K562 (cell line): ENCODE results near the gene DKC1. TPM values are rescaled to one million over a fixed set of nuclear protein-coding genes. Genes with fewer than 3 reads are reported as not detected.

ENCODE experiments used
- ATAC-seq: fragments of 200-7000 bp; cut with Tn5 transposase; 3 replicates; pipeline ENCODE4 v1.9.1; 2020; ENCODE audit warnings: moderate library complexity
- BruUV-seq: library from RNA; stranded (reverse); fragments of 400-500 nt; replicated peaks from 2 replicates; lab custom pipeline; 2021; lab: Mats Ljungman, UMichigan
- CTCF ChIA-PET: fragments of 300-600 bp; formaldehyde crosslinking; extraction: SDS; loops from one replicate; lab custom pipeline; 2021; ENCODE audit warnings: low intra/inter-chr PET ratio; lab: Yijun Ruan, JAX
- POLR2A ChIA-PET: fragments of 300-600, 350-650 bp; sonication (Branson Sonifier 250); formaldehyde crosslinking; extraction: SDS; loops from one replicate; lab custom pipeline; 2021; ENCODE audit warnings: antibody characterized with exemption, inconsistent platforms; lab: Yijun Ruan, JAX
- DNase-seq, 4 experiments: peaks; one replicate each; pipeline versions ENCODE4 v3.0.0 to v3.0.0-alpha.2; 2011 to 2018; ENCODE audit warnings: low spot score in 3 of 4, mixed read lengths in 3 of 4; ENCODE audit errors: extremely low read depth in 1 of 4
- FAIRE-seq: peaks from 2 replicates; lab custom pipeline; 2011; peaks lifted over from hg19 to GRCh38; lab: Jason Lieb, UNC
- H2AFZ ChIP-seq: 2 replicates; pipeline ENCODE4 v1.6.0; 2011; ENCODE audit warnings: low read depth, low read length, control low read depth, inconsistent platforms
- H3K27ac ChIP-seq: fragments of 200-600 bp; 3 replicates; pipeline ENCODE4 v1.8.0; 2011; ENCODE audit warnings: low read depth, mild to moderate bottlenecking, control low read depth, inconsistent platforms, low read length, moderate library complexity, mixed read lengths; ENCODE audit errors: extremely low read depth
- H3K27me3 ChIP-seq, 2 experiments: fragments of 300-600 bp in 1 of 2; 2 replicates in 1 of 2; 3 replicates in 1 of 2; pipeline versions ENCODE4 v1.6.0 to v1.8.0; 2011; ENCODE audit warnings: inconsistent platforms in 2 of 2, low read length in 2 of 2, mild to moderate bottlenecking in 1 of 2, mixed read lengths in 1 of 2, moderate library complexity in 1 of 2; ENCODE audit not compliant: control insufficient read depth in 2 of 2, insufficient read depth in 2 of 2
- H3K36me3 ChIP-seq: fragments of 300-600 bp; 3 replicates; pipeline ENCODE4 v1.8.0; 2011; ENCODE audit warnings: mild to moderate bottlenecking, low read length, inconsistent platforms; ENCODE audit not compliant: control insufficient read depth, insufficient read depth
- H3K4me1 ChIP-seq, 2 experiments: fragments of 200-600 bp in 1 of 2; replicated peaks in 1 of 2; 2 replicates in 1 of 2; 3 replicates in 1 of 2; pipeline versions ENCODE4 v1.5.1 to v1.8.0; 2011; ENCODE audit warnings: inconsistent platforms in 2 of 2, low read length in 2 of 2, mild to moderate bottlenecking in 1 of 2, mixed read lengths in 1 of 2, moderate library complexity in 1 of 2; ENCODE audit not compliant: control insufficient read depth in 2 of 2, insufficient read depth in 2 of 2
- H3K4me2 ChIP-seq: 2 replicates; pipeline ENCODE4 v1.6.1; 2011; ENCODE audit warnings: low read length, control low read depth, inconsistent platforms, mixed read lengths; ENCODE audit not compliant: insufficient read depth
- H3K4me3 ChIP-seq: fragments of 200-600 bp; sonication (generic), shearing (Covaris generic); 2 replicates; pipeline ENCODE4 v1.5.1; 2016; ENCODE audit warnings: control low read depth, inconsistent platforms
- H3K79me2 ChIP-seq: fragments of 200-600 bp; 3 replicates; pipeline ENCODE4 v1.8.0; 2011; ENCODE audit warnings: low read length, inconsistent platforms; ENCODE audit not compliant: control insufficient read depth, insufficient read depth
- H3K9ac ChIP-seq, 2 experiments: 2 replicates each; pipeline versions ENCODE4 v1.6.0 to v1.6.1; 2011; ENCODE audit warnings: low read depth in 2 of 2, low read length in 2 of 2, control low read depth in 1 of 2, inconsistent platforms in 1 of 2, mild to moderate bottlenecking in 1 of 2, mixed read lengths in 1 of 2; ENCODE audit not compliant: insufficient read depth in 1 of 2
- H3K9me1 ChIP-seq: one replicate; pipeline ENCODE4 v1.6.0; 2011; ENCODE audit warnings: inconsistent platforms, mild to moderate bottlenecking, low read length, moderate library complexity; ENCODE audit not compliant: control insufficient read depth, insufficient read depth
- H3K9me3 ChIP-seq: replicated peaks from 2 replicates; pipeline ENCODE4 v1.5.1; 2011; ENCODE audit warnings: low read depth, low read length, inconsistent platforms; ENCODE audit not compliant: control insufficient read depth, insufficient read depth
- H4K20me1 ChIP-seq: replicated peaks from 2 replicates; pipeline ENCODE4 v1.6.1; 2011; ENCODE audit warnings: low read length, inconsistent platforms, mixed read lengths; ENCODE audit not compliant: control insufficient read depth, insufficient read depth
- CBX3 ChIP-seq, 2 experiments: IDR thresholded peaks; 1 replicate in 1 of 2; 2 replicates in 1 of 2; pipeline ENCODE4 v1.6.1; 2012; ENCODE audit warnings: inconsistent platforms in 2 of 2, low read length in 2 of 2, borderline replicate concordance in 1 of 2, control low read depth in 1 of 2
- POLR2G ChIP-seq: fragments of 200-400 bp; formaldehyde crosslinking; IDR thresholded peaks from 2 replicates; pipeline ENCODE4 v1.6.1; 2017; ENCODE audit warnings: low read depth, mild to moderate bottlenecking, antibody characterized with exemption, low read length, moderate library complexity
- TAF7 ChIP-seq: fragments of 450-650 bp; IDR thresholded peaks from 2 replicates; pipeline ENCODE4 v1.6.1; 2016; ENCODE audit warnings: missing genetic modification characterization, missing compliant biosample characterization
- TAF9B ChIP-seq: fragments of 450-650 bp; IDR thresholded peaks from 2 replicates; pipeline ENCODE4 v1.6.1; 2018; ENCODE audit warnings: mild to moderate bottlenecking; ENCODE audit not compliant: partially characterized antibody
- ZC3H4 ChIP-seq: sonication (generic); formaldehyde crosslinking; IDR thresholded peaks from 2 replicates; pipeline ENCODE4 v1.9.0; 2021; ENCODE audit warnings: missing genetic modification reagents, borderline replicate concordance
- ZSCAN32 ChIP-seq: fragments of 450-650 bp; formaldehyde crosslinking; IDR thresholded peaks from 2 replicates; pipeline ENCODE4 v1.4.0; 2020; ENCODE audit warnings: mild to moderate bottlenecking, moderate library complexity
- WGBS: fragments of 100-300 bp; shearing (Covaris generic); methylation state at CpG from one replicate; pipeline ENCODE4 v1.1.6; 2016; ENCODE audit warnings: low coverage, mixed read lengths; ENCODE audit not compliant: insufficient coverage; ENCODE audit errors: missing lambda C conversion rate; 5-methylcytosine and 5-hydroxymethylcytosine counted together
- in situ Hi-C: fragments of 300-500 bp; cut with MboI; formaldehyde crosslinking; loops from 4 replicates; pipeline ENCODE4 v1.15.0; 2018; ENCODE audit warnings: inconsistent platforms, mixed read lengths
- intact Hi-C: fragments of 100-400 bp; cut with micrococcal nuclease; formaldehyde crosslinking; loops from 2 replicates; pipeline ENCODE4 v1.14.2; 2022
- polyA plus RNA-seq, 8 experiments: library from polyadenylated mRNA; depleted of rRNA in 4 of 8; stranded (reverse) in 5 of 8; unstranded in 3 of 8; fragments of >200 nt; fragmentation: Nextera tagmentation in 2 of 8; fragmentation: Illumina TruSeq in 1 of 8; extraction: Ambion mirVana in 2 of 8; extraction: Trizol in 1 of 8; gene quantifications; 2 replicates each; pipeline versions ENCODE4 v1.2.1 to v1.2.3, GENCODE V29; 2011 to 2014; ENCODE audit warnings: inconsistent platforms in 1 of 8, missing spikeins in 1 of 8
- total RNA-seq, 7 experiments: library from RNA; depleted of rRNA in 6 of 7; stranded (reverse); fragments of >200 nt in 6 of 7; fragmentation: Illumina TruSeq in 2 of 7; extraction: Trizol in 2 of 7; gene quantifications; 2 replicates each; pipeline versions ENCODE4 v1.2.1 to v1.2.3, GENCODE V29; 2011 to 2021; ENCODE audit warnings: low replicate concordance in 1 of 7
- TF ChIP-seq, protein P1 (sequence below), 2 experiments: IDR thresholded peaks; 2 replicates each; pipeline ENCODE4 v1.6.1; 2011; ENCODE audit warnings: borderline replicate concordance in 1 of 2, control low read depth in 1 of 2, low read depth in 1 of 2, low read length in 1 of 2, mild to moderate bottlenecking in 1 of 2, mixed read lengths in 1 of 2, moderate library complexity in 1 of 2; ENCODE audit not compliant: insufficient read depth in 1 of 2, insufficient read length in 1 of 2, poor library complexity in 1 of 2, severe bottlenecking in 1 of 2; ENCODE audit errors: extremely low read depth in 1 of 2
- TF ChIP-seq, protein P2 (sequence below): sonication (generic); formaldehyde crosslinking; IDR thresholded peaks from 2 replicates; pipeline ENCODE4 v1.4.0; 2020; ENCODE audit warnings: mild to moderate bottlenecking, missing genetic modification reagents
- TF ChIP-seq, protein P3 (sequence below): sonication (generic); formaldehyde crosslinking; IDR thresholded peaks from 2 replicates; pipeline ENCODE4 v1.8.1; 2022; ENCODE audit warnings: missing genetic modification reagents
- TF ChIP-seq, protein P4 (sequence below): fragments of 150-350 bp; conservative IDR thresholded peaks from 2 replicates; pipeline ENCODE4 v1.6.1; 2014; ENCODE audit warnings: low read length

The DKC1 gene
- total and polyA plus RNA-seq, 9 of the 15 experiments (the other 6 are each of a cell fraction or from before 2014, with no cell fraction given), result 205 to 313 (median 219) TPM

DNA sequence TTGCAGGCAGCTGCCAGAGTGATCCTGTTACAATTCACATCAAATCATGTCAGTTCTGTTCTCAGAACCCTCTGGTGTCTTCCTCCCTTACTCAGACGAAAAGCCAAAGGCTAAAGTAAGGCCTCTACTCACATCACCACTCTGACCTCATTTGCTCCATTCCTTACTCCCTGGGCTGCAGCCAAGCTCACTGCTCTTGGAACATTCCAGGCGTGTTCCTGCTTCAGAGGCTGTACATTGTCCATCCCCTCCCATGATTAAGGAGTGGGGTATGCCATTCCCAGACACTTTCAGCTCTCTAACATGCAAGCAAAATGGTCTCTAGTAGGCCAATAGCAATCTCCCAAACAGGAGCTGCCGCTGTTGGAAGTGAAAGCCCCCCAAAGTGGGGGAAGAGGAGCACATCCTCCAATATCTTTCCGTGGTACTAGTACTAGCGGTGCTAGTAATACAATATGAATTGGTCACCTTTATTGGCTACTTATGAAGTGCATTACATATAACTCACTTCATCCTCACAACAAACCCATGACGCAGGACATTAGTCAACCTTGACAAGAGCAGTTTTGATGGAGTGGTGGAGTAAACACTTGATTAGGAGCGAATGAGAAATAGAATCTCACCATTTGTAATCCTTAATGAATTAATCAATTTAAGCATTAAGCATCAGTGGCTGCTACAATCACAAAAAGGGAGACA lies 26.8 kb upstream of the DKC1 start:
- intact Hi-C loops (no loop called here), in situ Hi-C loops (loop anchor here (25.0 kb wide), 1 partner anchor 149 kb away; the partner anchor contains the start of gene CTAG1A)
- TF ChIP-seq, protein P1, sequence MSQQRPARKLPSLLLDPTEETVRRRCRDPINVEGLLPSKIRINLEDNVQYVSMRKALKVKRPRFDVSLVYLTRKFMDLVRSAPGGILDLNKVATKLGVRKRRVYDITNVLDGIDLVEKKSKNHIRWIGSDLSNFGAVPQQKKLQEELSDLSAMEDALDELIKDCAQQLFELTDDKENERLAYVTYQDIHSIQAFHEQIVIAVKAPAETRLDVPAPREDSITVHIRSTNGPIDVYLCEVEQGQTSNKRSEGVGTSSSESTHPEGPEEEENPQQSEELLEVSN (IDR thresholded peaks at IDR 0.05; ENCODE audit: borderline replicate concordance in 1 of 2, extremely low read depth in 1 of 2, insufficient read depth in 1 of 2, insufficient read length in 1 of 2, low read depth in 1 of 2, low read length in 1 of 2, poor library complexity in 1 of 2, severe bottlenecking in 1 of 2), result no peak
- TF ChIP-seq TAF7 (tag), result no peak
- TF ChIP-seq ZC3H4 (CRISPR knock-in tag), result no peak
- no peak for TF ChIP-seq CBX3 (IDR thresholded peaks at IDR 0.05; ENCODE audit: borderline replicate concordance in 1 of 2, low read length in 2 of 2)
- TF ChIP-seq ZSCAN32 (CRISPR knock-in tag), result no peak
- TF ChIP-seq POLR2G, result no peak
- TF ChIP-seq, protein P2, sequence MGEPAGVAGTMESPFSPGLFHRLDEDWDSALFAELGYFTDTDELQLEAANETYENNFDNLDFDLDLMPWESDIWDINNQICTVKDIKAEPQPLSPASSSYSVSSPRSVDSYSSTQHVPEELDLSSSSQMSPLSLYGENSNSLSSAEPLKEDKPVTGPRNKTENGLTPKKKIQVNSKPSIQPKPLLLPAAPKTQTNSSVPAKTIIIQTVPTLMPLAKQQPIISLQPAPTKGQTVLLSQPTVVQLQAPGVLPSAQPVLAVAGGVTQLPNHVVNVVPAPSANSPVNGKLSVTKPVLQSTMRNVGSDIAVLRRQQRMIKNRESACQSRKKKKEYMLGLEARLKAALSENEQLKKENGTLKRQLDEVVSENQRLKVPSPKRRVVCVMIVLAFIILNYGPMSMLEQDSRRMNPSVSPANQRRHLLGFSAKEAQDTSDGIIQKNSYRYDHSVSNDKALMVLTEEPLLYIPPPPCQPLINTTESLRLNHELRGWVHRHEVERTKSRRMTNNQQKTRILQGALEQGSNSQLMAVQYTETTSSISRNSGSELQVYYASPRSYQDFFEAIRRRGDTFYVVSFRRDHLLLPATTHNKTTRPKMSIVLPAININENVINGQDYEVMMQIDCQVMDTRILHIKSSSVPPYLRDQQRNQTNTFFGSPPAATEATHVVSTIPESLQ (CRISPR knock-in tag), result no peak
- TF ChIP-seq, protein P3, sequence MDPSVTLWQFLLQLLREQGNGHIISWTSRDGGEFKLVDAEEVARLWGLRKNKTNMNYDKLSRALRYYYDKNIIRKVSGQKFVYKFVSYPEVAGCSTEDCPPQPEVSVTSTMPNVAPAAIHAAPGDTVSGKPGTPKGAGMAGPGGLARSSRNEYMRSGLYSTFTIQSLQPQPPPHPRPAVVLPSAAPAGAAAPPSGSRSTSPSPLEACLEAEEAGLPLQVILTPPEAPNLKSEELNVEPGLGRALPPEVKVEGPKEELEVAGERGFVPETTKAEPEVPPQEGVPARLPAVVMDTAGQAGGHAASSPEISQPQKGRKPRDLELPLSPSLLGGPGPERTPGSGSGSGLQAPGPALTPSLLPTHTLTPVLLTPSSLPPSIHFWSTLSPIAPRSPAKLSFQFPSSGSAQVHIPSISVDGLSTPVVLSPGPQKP, result no peak
- TF ChIP-seq, protein P4, sequence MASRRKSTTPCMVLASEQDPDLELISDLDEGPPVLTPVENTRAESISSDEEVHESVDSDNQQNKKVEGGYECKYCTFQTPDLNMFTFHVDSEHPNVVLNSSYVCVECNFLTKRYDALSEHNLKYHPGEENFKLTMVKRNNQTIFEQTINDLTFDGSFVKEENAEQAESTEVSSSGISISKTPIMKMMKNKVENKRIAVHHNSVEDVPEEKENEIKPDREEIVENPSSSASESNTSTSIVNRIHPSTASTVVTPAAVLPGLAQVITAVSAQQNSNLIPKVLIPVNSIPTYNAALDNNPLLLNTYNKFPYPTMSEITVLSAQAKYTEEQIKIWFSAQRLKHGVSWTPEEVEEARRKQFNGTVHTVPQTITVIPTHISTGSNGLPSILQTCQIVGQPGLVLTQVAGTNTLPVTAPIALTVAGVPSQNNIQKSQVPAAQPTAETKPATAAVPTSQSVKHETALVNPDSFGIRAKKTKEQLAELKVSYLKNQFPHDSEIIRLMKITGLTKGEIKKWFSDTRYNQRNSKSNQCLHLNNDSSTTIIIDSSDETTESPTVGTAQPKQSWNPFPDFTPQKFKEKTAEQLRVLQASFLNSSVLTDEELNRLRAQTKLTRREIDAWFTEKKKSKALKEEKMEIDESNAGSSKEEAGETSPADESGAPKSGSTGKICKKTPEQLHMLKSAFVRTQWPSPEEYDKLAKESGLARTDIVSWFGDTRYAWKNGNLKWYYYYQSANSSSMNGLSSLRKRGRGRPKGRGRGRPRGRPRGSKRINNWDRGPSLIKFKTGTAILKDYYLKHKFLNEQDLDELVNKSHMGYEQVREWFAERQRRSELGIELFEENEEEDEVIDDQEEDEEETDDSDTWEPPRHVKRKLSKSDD, result no peak
- TF ChIP-seq TAF9B, result no peak
- BruUV-seq, result no TSS peak
- ChIA-PET POLR2A (interaction anchor here (1.1 to 1.3 kb wide), 2 partner anchors 13 to 28 kb away, joined by 3 read pairs; no protein-coding TSS in a partner anchor), CTCF (no interaction called here)
- Histone ChIP-seq H3K27me3 (no peaks in the 10 kb centered on the region), H3K36me3 (peaks cover 20% of the 10 kb centered on the region), H3K4me2 (no peak overlapping the region), H3K9me1 (no peaks in the 10 kb centered on the region), H3K4me1 (peaks cover 4 to 50% of the 10 kb centered on the region in 2 experiments; a peak in 4 of 5 replicates), H3K9ac (no peak overlapping the region; a peak in 1 of 4 replicates), H3K27ac (no peak overlapping the region), H3K4me3 (no peak overlapping the region), H3K79me2 (peaks cover 89% of the 10 kb centered on the region), H4K20me1 (no peaks in the 10 kb centered on the region), H3K9me3 (no peaks in the 10 kb centered on the region), H2AFZ (no peak overlapping the region)
- DNase-seq (no peak), ATAC-seq (no peak), FAIRE-seq (no peak)
- 86% methylated on average over 6 of the region's 7 CpGs for WGBS
